ACC112 (cell line): Measurements from ENCODE around the gene OR52A1.
"Not testable (repeated sequence)": the region's sequence is repeated elsewhere in the genome, so short reads cannot be mapped to it uniquely, and the experiment has no call there.

Experiments used
- H2AFZ ChIP-seq: fragments of 200-600 bp; sonication (generic); one replicate; pipeline ENCODE4 v1.6.0; 2017; ENCODE audit warnings: antibody characterized with exemption, low read length; ENCODE audit not compliant: unreplicated experiment
- H3K27ac ChIP-seq: fragments of 200-600 bp; sonication (generic); 2 replicates; pipeline ENCODE4 v1.5.1; 2014; ENCODE audit warnings: low read depth, mild to moderate bottlenecking, antibody characterized with exemption, low read length, moderate library complexity
- H3K27me3 ChIP-seq: fragments of 200-600 bp; sonication (generic); 2 replicates; pipeline ENCODE4 v1.6.1; 2014; ENCODE audit warnings: mild to moderate bottlenecking, antibody characterized with exemption, low read length, moderate library complexity, mixed read lengths; ENCODE audit not compliant: insufficient read depth
- H3K36me3 ChIP-seq: fragments of 200-600 bp; sonication (generic); 2 replicates; pipeline ENCODE4 v1.6.1; 2016; ENCODE audit warnings: mild to moderate bottlenecking, antibody characterized with exemption, low read length, moderate library complexity, mixed read lengths; ENCODE audit not compliant: insufficient read depth
- H3K4me1 ChIP-seq: fragments of 200-600 bp; sonication (generic); one replicate; pipeline ENCODE4 v1.6.1; 2016; ENCODE audit warnings: low read length, mixed read lengths; ENCODE audit not compliant: insufficient read depth, unreplicated experiment, control insufficient read depth
- H3K4me3 ChIP-seq: fragments of 200-600 bp; sonication (generic); 2 replicates; pipeline ENCODE4 v1.5.1; 2014; ENCODE audit warnings: mild to moderate bottlenecking, low read depth, low read length
- H3K79me2 ChIP-seq: fragments of 200-600 bp; sonication (generic); one replicate; pipeline ENCODE4 v1.6.0; 2016; ENCODE audit warnings: low read length; ENCODE audit not compliant: control insufficient read depth, unreplicated experiment, insufficient read depth

The OR52A1 gene

DNA sequence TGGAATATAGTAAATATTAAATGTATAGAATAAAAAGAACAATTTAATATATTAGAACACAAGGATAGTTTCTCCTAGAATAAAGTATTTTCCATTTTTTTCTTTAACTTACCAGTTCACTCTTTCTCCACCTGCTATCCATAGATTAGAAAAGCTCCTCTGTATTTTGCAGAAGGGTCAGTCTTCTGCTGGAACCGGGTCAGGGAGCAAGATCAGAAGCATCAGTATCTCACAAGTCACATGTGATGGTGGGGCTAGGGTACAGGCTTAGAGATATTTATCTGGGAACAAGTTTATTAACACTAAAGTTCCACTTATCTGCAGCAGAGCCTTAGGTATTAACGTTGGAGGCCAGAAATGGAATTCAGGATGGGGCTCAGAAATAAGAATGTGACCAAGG is 17.3 kb upstream of the OR52A1 start:
- H3K27me3 ChIP-seq: peaks cover 6% of the 10 kb centered on the region; the same call in 1 of the 2 replicates
- no peaks in the 10 kb centered on the region for H3K4me1 ChIP-seq
- H3K4me3 ChIP-seq: no peak overlapping the region
- no peaks in the 10 kb centered on the region for H3K36me3 ChIP-seq
- H2AFZ ChIP-seq: no peak overlapping the region
- H3K79me2 ChIP-seq: no peaks in the 10 kb centered on the region
- H3K27ac ChIP-seq: no peak overlapping the region

GRCh38 chr11:5165898-5166297 is 11.3 kb upstream of the OR52A1 start:
- not testable (repeated sequence) for H3K36me3 ChIP-seq, H3K4me1 ChIP-seq, H3K27ac ChIP-seq

DNA sequence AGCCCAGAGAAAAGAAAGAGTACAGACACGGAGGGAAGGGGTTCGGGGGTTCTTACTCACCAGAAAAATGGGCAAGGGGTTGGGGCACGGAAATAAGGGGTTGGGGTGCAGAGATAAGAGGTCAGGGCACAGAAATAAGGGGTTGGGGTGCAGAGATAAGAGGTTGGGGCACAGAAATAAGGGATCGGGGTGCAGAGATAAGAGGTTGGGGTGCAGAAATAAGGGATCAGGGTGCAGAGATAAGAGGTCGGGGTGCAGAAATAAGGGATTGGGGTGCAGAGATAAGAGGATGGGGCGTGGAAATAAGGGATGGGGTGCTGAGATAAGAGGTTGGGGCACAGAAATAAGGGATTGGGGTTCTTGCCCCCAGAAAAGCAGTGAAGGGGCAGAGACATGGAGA is 10.2 kb upstream of the OR52A1 start:
- H2AFZ ChIP-seq, H3K4me3 ChIP-seq, H3K4me1 ChIP-seq, H3K27ac ChIP-seq, H3K27me3 ChIP-seq, H3K79me2 ChIP-seq, H3K36me3 ChIP-seq: not testable (repeated sequence)

More at GRCh38 chr11:5165898-5166297, 11.3 kb upstream of the OR52A1 start:
- H3K27me3 ChIP-seq, H2AFZ ChIP-seq, H3K4me3 ChIP-seq, H3K79me2 ChIP-seq: not testable (repeated sequence)

DNA sequence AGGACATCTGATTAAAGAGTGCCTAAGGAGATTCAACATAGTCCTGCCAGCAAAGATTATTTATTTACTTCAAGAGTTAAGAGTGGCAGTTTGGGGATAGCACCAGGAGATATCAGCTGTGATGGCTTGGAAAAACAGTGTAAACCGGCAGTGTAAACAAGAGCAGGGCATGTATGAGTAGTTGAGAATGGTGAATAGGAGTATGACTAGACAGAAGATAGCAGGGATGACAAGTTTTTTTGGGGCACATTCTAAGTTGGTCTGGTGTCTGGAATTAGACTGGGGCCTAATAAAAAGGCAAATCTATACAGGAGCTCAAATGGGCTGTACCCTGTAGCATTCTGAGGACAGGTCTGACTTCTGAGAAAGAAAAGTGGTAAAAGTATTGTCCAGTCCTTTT is 6.5 kb upstream of the OR52A1 start:
- H3K79me2 ChIP-seq, H3K27me3 ChIP-seq, H3K4me3 ChIP-seq, H2AFZ ChIP-seq, H3K36me3 ChIP-seq, H3K4me1 ChIP-seq, H3K27ac ChIP-seq: not testable (repeated sequence)

- H3K4me1 ChIP-seq, H2AFZ ChIP-seq, H3K27ac ChIP-seq, H3K4me3 ChIP-seq, H3K36me3 ChIP-seq, H3K79me2 ChIP-seq, H3K27me3 ChIP-seq: not testable (repeated sequence)
Observed at GRCh38 chr11:5160217-5160616, 5.7 kb upstream of the OR52A1 start.

DNA sequence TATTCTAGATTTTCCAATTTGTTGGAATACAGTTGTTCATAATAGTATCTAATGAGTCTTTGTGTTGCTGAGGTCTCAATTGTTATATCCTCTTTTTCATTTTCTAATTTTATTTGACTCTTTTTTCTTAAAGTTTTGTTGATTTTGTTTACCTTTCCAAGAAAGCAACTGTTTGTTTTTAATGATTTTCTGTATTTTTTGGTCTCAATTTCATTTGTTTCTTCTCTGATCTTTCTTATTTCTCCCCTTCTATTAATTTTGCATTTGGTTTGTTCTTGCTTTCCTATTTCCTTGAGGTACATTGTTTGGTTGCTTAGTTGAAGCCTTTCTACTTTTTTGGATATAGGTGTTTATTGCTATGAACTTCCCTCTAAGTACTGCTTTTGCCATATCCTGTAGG is 5.2 kb upstream of the OR52A1 start:
- peaks cover 6% of the 10 kb centered on the region; the same call in 1 of the 2 replicates for H3K27me3 ChIP-seq
- H3K79me2 ChIP-seq: no peaks in the 10 kb centered on the region
- no peaks in the 10 kb centered on the region for H3K4me1 ChIP-seq
- H3K4me3 ChIP-seq: no peak overlapping the region
- H3K27ac ChIP-seq: no peak overlapping the region
- H2AFZ ChIP-seq: no peak overlapping the region
- H3K36me3 ChIP-seq: no peaks in the 10 kb centered on the region

DNA sequence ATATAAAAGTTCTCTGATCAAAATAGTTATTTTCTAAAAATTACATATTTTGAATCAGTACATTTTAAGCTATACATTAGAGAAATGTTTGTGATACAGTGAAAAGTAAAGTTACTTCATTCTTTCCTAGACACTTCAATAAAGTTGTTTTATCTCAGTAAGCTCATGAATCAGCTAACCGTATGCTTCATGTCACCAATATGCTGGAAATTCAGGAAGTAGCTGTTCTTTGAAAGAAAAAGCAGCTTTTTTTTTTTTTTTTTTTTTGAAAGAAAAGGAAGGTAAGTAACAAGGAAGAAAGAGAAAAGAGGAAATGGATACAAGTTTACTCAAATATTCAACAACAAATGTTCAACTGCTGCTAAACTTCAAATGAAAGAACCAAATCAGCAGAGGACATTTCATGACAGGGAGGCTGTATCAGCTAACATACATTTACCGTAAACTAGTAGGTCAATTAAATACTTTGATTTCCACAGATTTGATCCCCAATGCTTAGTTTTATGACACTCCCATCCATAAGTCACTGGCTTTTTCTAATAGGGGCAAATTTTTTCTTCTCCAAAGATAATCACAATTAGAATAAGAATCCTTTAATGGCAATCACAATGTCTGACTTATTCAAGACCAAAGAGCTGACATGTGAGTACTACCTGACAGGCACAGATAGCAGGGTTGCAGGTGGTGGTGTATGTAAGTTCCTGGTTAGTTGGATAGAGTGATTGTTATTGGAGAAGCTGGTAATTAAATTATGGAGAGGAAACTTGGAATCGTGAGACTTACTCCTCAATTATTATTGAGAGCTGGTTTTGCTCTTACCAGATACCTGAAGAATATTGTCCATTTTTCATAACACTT is 754 bp downstream of the OR52A1 start:
- H3K4me1 ChIP-seq: no peaks in the 10 kb centered on the region
- no peak overlapping the region for H2AFZ ChIP-seq
- no peaks in the 10 kb centered on the region for H3K79me2 ChIP-seq
- H3K27ac ChIP-seq: no peak overlapping the region
- no peak overlapping the region for H3K4me3 ChIP-seq
- H3K27me3 ChIP-seq: peaks cover 16% of the 10 kb centered on the region
- H3K36me3 ChIP-seq: no peaks in the 10 kb centered on the region

DNA sequence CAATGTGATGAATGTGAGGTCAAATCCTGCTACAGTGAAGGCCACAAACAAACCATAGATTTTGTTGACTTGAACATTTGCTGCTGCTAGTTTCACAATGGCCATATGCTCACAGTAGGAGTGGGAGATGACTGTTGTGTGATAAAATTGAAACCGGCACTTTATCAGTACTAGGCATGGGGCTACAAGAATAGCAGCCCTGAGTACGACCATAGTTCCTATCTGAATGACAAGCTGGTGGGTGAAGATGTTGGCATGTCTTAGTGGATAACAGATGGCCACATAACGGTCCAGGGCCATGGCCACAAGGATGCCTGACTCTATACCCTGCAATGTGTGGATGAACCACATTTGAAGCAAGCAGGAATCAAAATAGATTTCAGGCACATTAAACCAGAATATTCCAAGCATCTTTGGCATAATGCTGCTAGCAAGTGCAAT is 2.8 kb downstream of the OR52A1 start:
- Histone ChIP-seq H3K27me3 (peaks cover 16% of the 10 kb centered on the region), H2AFZ (no peak overlapping the region), H3K27ac (no peak overlapping the region), H3K36me3 (no peaks in the 10 kb centered on the region), H3K4me1 (no peaks in the 10 kb centered on the region), H3K4me3 (no peak overlapping the region), H3K79me2 (no peaks in the 10 kb centered on the region)

DNA sequence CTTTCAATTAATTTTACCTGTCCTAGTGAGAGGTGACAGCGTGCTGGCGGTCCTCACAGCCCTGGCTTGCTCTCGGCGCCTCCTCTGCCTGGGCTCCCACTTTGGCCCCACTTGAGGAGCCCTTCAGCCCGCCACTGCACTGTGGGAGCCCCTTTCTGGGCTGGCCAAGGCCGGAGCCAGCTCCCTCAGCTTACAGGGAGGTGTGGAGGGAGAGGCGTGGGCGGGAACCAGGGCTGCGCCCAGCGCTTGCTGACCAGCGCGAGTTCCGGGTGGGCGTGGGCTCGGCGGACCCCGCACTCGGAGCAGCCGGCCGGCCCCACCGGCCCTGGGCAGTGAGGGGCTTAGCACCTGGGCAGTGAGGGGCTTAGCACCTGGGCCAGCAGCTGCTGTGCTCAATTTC is 10.4 kb downstream of the OR52A1 start:
- not testable (repeated sequence) for H3K36me3 ChIP-seq, H2AFZ ChIP-seq, H3K4me1 ChIP-seq, H3K79me2 ChIP-seq, H3K4me3 ChIP-seq, H3K27ac ChIP-seq, H3K27me3 ChIP-seq

DNA sequence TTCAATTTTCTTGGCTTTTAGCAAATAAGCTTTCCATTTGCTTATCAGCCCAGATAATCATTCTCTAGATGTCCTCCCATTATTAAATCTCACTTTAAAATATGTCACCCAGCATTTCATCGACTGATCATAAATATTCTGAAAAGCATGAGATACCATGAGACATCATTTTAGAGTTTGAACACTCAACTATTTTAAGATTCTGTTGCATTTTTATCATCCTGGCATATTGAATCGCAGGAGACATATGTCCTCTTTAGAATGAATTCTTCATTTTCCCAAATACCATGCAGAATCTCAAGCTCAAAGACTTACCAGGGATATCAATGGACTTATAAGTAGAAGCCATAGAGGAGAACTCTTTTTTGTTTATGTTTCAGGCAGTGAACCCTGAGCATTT is 16.6 kb downstream of the OR52A1 start, which contains the start of gene OR52A5:
TSS of gene OR52A5 (minus strand) at position 361 of the 400 bp plus-strand sequence. CDS start 5,714 bp downstream, outside the sequence.
- Histone ChIP-seq H3K27me3 (peaks cover 10% of the 10 kb centered on the region; the same call in 1 of the 2 replicates), H3K27ac (no peak within 1 kb of the TSS), H3K79me2 (no peaks in the 10 kb centered on the region), H3K4me1 (no peaks in the 10 kb centered on the region), H3K36me3 (no peaks in the 10 kb centered on the region), H3K4me3 (no peak within 1 kb of the TSS), H2AFZ (no peak within 1 kb of the TSS)

- no peak overlapping the region for H2AFZ ChIP-seq
- no peaks in the 10 kb centered on the region for H3K36me3 ChIP-seq
- peaks cover 10% of the 10 kb centered on the region; the same call in 1 of the 2 replicates for H3K27me3 ChIP-seq
- no peak overlapping the region for H3K27ac ChIP-seq
- H3K4me3 ChIP-seq: no peak overlapping the region
- H3K4me1 ChIP-seq: no peaks in the 10 kb centered on the region
- H3K79me2 ChIP-seq: no peaks in the 10 kb centered on the region
Observed at GRCh38 chr11:5137014-5137413, 17.5 kb downstream of the OR52A1 start.
